ENCODE data around the gene RANBP17.

- TF ChIP-seq POLR2A (IDR thresholded peaks at IDR 0.05) (no peak), CTCF (IDR thresholded peaks at IDR 0.05) (no peak), EP300 (IDR thresholded peaks at IDR 0.05; ENCODE audit: low read depth) (no peak)
These were observed 7.3 kb upstream of the RANBP17 start for GRCh38 chr5:170854566-170854965.
